ENCODE data around the gene EAF2.

DNA sequence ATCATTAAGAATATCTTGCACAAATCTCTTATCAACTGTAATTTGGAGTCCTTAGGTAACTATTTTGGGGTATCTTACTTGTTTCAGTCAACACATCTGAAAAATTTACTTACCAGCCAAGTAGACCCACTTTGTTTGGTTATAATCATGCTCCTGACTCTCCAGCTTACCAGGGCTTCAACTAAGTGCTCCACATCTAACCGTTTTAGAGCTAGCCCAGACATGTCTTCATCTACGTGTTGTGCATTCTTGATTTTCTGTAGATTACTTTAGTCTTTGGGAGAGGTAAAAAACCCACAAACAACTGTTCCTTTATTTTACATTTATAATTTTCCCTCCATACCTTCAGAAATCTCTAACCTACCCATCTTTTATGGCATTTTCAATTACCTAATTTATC, 17.2 kb downstream of the EAF2 start:
- TF ChIP-seq, protein P1, sequence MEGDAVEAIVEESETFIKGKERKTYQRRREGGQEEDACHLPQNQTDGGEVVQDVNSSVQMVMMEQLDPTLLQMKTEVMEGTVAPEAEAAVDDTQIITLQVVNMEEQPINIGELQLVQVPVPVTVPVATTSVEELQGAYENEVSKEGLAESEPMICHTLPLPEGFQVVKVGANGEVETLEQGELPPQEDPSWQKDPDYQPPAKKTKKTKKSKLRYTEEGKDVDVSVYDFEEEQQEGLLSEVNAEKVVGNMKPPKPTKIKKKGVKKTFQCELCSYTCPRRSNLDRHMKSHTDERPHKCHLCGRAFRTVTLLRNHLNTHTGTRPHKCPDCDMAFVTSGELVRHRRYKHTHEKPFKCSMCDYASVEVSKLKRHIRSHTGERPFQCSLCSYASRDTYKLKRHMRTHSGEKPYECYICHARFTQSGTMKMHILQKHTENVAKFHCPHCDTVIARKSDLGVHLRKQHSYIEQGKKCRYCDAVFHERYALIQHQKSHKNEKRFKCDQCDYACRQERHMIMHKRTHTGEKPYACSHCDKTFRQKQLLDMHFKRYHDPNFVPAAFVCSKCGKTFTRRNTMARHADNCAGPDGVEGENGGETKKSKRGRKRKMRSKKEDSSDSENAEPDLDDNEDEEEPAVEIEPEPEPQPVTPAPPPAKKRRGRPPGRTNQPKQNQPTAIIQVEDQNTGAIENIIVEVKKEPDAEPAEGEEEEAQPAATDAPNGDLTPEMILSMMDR (IDR thresholded peaks at IDR 0.05 in 8 of 11, conservative IDR thresholded peaks at IDR 0.05 in 3 of 11) = no peak
- no peak for TF ChIP-seq POLR2AphosphoS5 (IDR thresholded peaks at IDR 0.05)
